ENCODE results near the gene C1orf87. TPM values are rescaled to one million over a fixed set of nuclear protein-coding genes. Genes with fewer than 3 reads are reported as not detected.

C1orf87 gene
- total RNA-seq, 1 experiment from 2014 or later: 0.33 TPM

DNA sequence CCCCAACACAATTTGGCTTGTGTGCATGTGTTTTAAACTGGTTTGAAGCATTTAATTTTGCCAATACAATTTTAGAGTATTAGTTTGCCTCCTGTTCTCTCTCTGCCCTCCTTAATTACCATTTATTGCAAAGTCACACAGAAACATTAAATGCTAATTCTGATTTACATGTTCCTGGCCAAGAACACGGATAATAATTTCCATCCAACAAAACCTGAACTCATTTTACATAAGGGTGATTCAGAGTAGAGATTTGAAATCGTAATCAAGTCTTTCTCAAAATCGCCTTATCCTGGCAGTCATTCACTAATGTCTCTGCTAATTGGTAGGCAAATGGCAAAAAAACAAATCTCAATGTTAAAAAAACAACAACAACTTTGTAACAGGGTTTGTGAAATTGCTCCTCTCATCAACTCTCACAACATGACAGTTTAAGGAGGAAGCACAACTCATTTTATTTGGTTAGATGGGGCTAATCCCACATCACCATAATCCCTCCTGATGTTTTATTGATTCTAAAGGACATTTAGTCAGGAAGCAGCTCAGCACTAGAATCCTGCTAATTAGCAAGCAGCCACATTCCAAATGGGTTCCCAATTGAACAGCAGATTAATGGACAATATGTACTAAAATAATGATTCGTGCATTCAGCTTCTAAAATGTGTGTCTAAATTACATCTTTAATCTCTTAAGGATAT, 55.9 kb downstream of the C1orf87 start:
- Histone ChIP-seq H2AFZ (ENCODE audit: low read length) (no peak overlapping the region), H4K5ac (ENCODE audit: insufficient read length, low read depth, low read length) (no peak overlapping the region), H3K79me1 (ENCODE audit: insufficient read depth, low read depth, low read length, poor library complexity, severe bottlenecking) (no peaks in the 10 kb centered on the region), H3K79me2 (ENCODE audit: insufficient read depth, low read length) (no peaks in the 10 kb centered on the region), H2BK5ac (ENCODE audit: insufficient read length, low read length) (no peak overlapping the region), H2BK12ac (ENCODE audit: insufficient read length, low read depth, low read length) (no peak overlapping the region), H3T11ph (ENCODE audit: low read length) (no peak overlapping the region), H3K9me3 (ENCODE audit: control insufficient read depth, low read depth, low read length) (no peaks in the 10 kb centered on the region), H2BK15ac (ENCODE audit: low read depth, low read length) (no peak overlapping the region), H3K14ac (ENCODE audit: insufficient read depth, low read length) (no peak overlapping the region), H3K56ac (ENCODE audit: insufficient read length, low read depth, low read length) (no peak overlapping the region), H4K91ac (ENCODE audit: insufficient read length, low read depth, low read length) (no peak overlapping the region), H2BK20ac (ENCODE audit: low read depth, low read length, poor library complexity, severe bottlenecking) (no peak overlapping the region), H3K4ac (ENCODE audit: low read depth, low read length) (no peak overlapping the region), H3K23ac (ENCODE audit: insufficient read length, low read depth, low read length) (no peak overlapping the region), H3K18ac (ENCODE audit: insufficient read length, low read depth, low read length) (no peak overlapping the region), H3K4me2 (ENCODE audit: insufficient read depth, insufficient read length, low read length) (no peak overlapping the region), H2BK120ac (ENCODE audit: low read depth, low read length, poor library complexity, severe bottlenecking) (no peak overlapping the region), H4K8ac (replicated peaks; ENCODE audit: insufficient read length, low read depth, low read length) (no peak overlapping the region), H3K27me3 (ENCODE audit: insufficient read depth, low read length) (no peaks in the 10 kb centered on the region), H3K4me1 (ENCODE audit: insufficient read depth, low read length) (no peaks in the 10 kb centered on the region), H2AK5ac (ENCODE audit: insufficient read length, low read length) (no peak overlapping the region), H3K23me2 (ENCODE audit: insufficient read length, low read depth, low read length, poor library complexity, severe bottlenecking) (no peaks in the 10 kb centered on the region), H3K27ac (ENCODE audit: insufficient read length, low read depth, low read length) (no peak overlapping the region), H4K20me1 (ENCODE audit: control insufficient read depth, insufficient read depth, insufficient read length) (no peaks in the 10 kb centered on the region), H3K9ac (ENCODE audit: extremely low read depth, insufficient read length, low read length) (no peak overlapping the region)
- H3K4me1 Mint-ChIP-seq: peaks cover 13 to 21% of the 10 kb centered on the region in 2 experiments
- no peaks in the 10 kb centered on the region; a peak in 2 of 5 replicates for H3K9me3 Mint-ChIP-seq
- WGBS (ENCODE audit: extremely low coverage, insufficient read length, low lambda C conversion rate): no CpG with 5 or more reads among the region's 4 CpGs
- DNase-seq: no peak
- H3K27ac Mint-ChIP-seq: no peak overlapping the region
- no peaks in the 10 kb centered on the region; the same call in 1 of the 2 replicates for H3K27me3 Mint-ChIP-seq (ENCODE audit: low read depth)
- no peak for TF ChIP-seq CTCF (conservative IDR thresholded peaks at IDR 0.05)
- no peak overlapping the region for H3K4me3 Mint-ChIP-seq
- no peaks in the 10 kb centered on the region for H3K36me3 Mint-ChIP-seq (ENCODE audit: insufficient read depth in 1 of 3, low read depth in 3 of 3)
